PC-3 (cell line): ENCODE measurements around the gene ABCG8.

Experiments
- CTCF ChIP-seq: fragments of 300-600 bp; sonication (generic); conservative IDR thresholded peaks from 2 replicates; pipeline ENCODE4 v1.5.1; 2017; ENCODE audit warnings: antibody characterized with exemption, low read depth, mild to moderate bottlenecking, low read length
- EZH2 ChIP-seq: fragments of 300-600 bp; sonication (generic); IDR thresholded peaks from one replicate; pipeline ENCODE4 v1.6.1; 2017; ENCODE audit warnings: antibody characterized with exemption, mild to moderate bottlenecking, low read length; ENCODE audit not compliant: unreplicated experiment
- EZH2phosphoT487 ChIP-seq: fragments of 300-600 bp; sonication (generic); IDR thresholded peaks from 2 replicates; pipeline ENCODE4 v1.6.1; 2018; ENCODE audit warnings: mild to moderate bottlenecking, antibody characterized with exemption, low read length, borderline replicate concordance

- TF ChIP-seq CTCF (no peak), EZH2phosphoT487 (no peak), EZH2 (no peak)
Measured at GRCh38 chr2:43905371-43905803, 66.6 kb downstream of the ABCG8 start.
